HEK293 (cell line): Measurements from ENCODE around the gene CEP89.

Experiments used
- CTCF ChIP-seq: fragments of 450-650 bp; formaldehyde crosslinking; IDR thresholded peaks from 2 replicates; pipeline ENCODE4 v1.5.1; 2016; ENCODE audit warnings: missing biosample characterization, missing genetic modification characterization
- HOXA7 ChIP-seq: sonication (generic); formaldehyde crosslinking; IDR thresholded peaks from 2 replicates; pipeline ENCODE4 v1.8.1; 2022; ENCODE audit warnings: missing genetic modification reagents, borderline replicate concordance
- KLF9 ChIP-seq: fragments of 450-650 bp; formaldehyde crosslinking; IDR thresholded peaks from 2 replicates; pipeline ENCODE4 v1.5.1; 2016; ENCODE audit warnings: missing biosample characterization, missing genetic modification characterization, low read depth
- RBAK ChIP-seq: fragments of 450-650 bp; formaldehyde crosslinking; IDR thresholded peaks from 2 replicates; pipeline ENCODE4 v1.5.1; 2016; ENCODE audit warnings: missing biosample characterization, missing genetic modification characterization
- REPIN1 ChIP-seq: fragments of 450-650 bp; formaldehyde crosslinking; IDR thresholded peaks from 2 replicates; pipeline ENCODE4 v1.5.1; 2017; ENCODE audit warnings: missing biosample characterization, missing genetic modification characterization, low read depth
- ZBTB20 ChIP-seq: fragments of 450-650 bp; formaldehyde crosslinking; IDR thresholded peaks from 2 replicates; pipeline ENCODE4 v1.5.1; 2016; ENCODE audit warnings: missing biosample characterization, missing genetic modification characterization
- ZFHX2 ChIP-seq: fragments of 450-650 bp; formaldehyde crosslinking; conservative IDR thresholded peaks from 2 replicates; pipeline ENCODE4 v1.5.1; 2016; ENCODE audit warnings: missing biosample characterization, missing genetic modification characterization
- ZNF174 ChIP-seq: fragments of 450-650 bp; formaldehyde crosslinking; IDR thresholded peaks from 2 replicates; pipeline ENCODE4 v1.5.0; 2017; ENCODE audit warnings: missing biosample characterization, mild to moderate bottlenecking, missing genetic modification characterization
- ZNF2 ChIP-seq: fragments of 450-650 bp; formaldehyde crosslinking; IDR thresholded peaks from 2 replicates; pipeline ENCODE4 v1.5.1; 2016; ENCODE audit warnings: missing biosample characterization, missing genetic modification characterization
- ZNF518A ChIP-seq: fragments of 450-650 bp; formaldehyde crosslinking; conservative IDR thresholded peaks from 2 replicates; pipeline ENCODE4 v1.5.1; 2016; ENCODE audit warnings: low read depth, missing biosample characterization, missing genetic modification characterization
- ZNF560 ChIP-seq: fragments of 450-650 bp; formaldehyde crosslinking; IDR thresholded peaks from 2 replicates; pipeline ENCODE4 v1.5.1; 2017; ENCODE audit warnings: missing biosample characterization, missing genetic modification characterization, borderline replicate concordance
- ZNF580 ChIP-seq: fragments of 450-650 bp; formaldehyde crosslinking; IDR thresholded peaks from 2 replicates; pipeline ENCODE4 v1.5.1; 2016; ENCODE audit warnings: missing biosample characterization, missing genetic modification characterization
- ZNF596 ChIP-seq: fragments of 450-650 bp; IDR thresholded peaks from 2 replicates; pipeline ENCODE4 v1.5.0; 2018; ENCODE audit warnings: missing biosample characterization, mild to moderate bottlenecking, missing genetic modification characterization, moderate library complexity
- ZNF670 ChIP-seq: fragments of 450-650 bp; formaldehyde crosslinking; IDR thresholded peaks from 2 replicates; pipeline ENCODE4 v1.5.1; 2016; ENCODE audit warnings: missing biosample characterization, missing genetic modification characterization, low read depth

- TF ChIP-seq CTCF (tag by site-specific recombination) (no peak), REPIN1 (no peak), KLF9 (tag by site-specific recombination) (no peak), HOXA7 (CRISPR knock-in tag) (no peak), RBAK (no peak), ZNF2 (tag by site-specific recombination) (no peak), ZNF596 (no peak), ZNF670 (tag by site-specific recombination) (no peak), ZBTB20 (tag by site-specific recombination) (no peak), ZNF580 (tag by site-specific recombination) (no peak), ZNF560 (tag by site-specific recombination) (no peak), ZFHX2 (tag by site-specific recombination) (no peak), ZNF518A (tag by site-specific recombination) (no peak), ZNF174 (no peak)
These were observed 35.7 kb downstream of the CEP89 start for GRCh38 chr19:32936065-32936464.
